GM21737 (cell line): ENCODE data around the gene DARS2.
"Not testable (repeated sequence)": the region's sequence is repeated elsewhere in the genome, so short reads cannot be mapped to it uniquely, and the experiment has no call there.

Experiments used
- ATAC-seq: cut with Tn5 transposase; IDR thresholded peaks from one replicate; pipeline ENCODE4 v1.9.1; 2021; ENCODE audit warnings: mild to moderate bottlenecking, moderate library complexity; ENCODE audit not compliant: unreplicated experiment

Gene DARS2

DNA sequence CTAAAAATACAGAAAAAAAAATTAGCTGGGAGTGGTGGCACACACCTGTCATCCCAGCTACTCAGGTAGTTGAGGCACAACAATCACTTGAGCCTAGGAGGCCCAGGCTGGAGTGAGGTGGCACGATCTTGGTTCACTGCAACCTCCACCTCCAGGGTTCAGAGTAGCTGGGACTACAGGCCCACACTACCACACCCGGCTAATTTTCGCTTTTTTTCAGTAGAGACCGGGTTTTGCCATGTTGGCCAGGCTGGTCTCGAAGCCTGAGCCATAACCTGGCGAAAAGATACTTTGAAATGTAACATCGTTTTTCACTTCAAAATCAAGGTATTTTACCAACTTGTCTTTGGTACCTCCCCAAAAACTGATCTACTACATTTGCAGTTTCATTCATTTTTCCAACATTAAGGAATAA lies 37.3 kb downstream of the DARS2 start:
- ATAC-seq, result no peak

DNA sequence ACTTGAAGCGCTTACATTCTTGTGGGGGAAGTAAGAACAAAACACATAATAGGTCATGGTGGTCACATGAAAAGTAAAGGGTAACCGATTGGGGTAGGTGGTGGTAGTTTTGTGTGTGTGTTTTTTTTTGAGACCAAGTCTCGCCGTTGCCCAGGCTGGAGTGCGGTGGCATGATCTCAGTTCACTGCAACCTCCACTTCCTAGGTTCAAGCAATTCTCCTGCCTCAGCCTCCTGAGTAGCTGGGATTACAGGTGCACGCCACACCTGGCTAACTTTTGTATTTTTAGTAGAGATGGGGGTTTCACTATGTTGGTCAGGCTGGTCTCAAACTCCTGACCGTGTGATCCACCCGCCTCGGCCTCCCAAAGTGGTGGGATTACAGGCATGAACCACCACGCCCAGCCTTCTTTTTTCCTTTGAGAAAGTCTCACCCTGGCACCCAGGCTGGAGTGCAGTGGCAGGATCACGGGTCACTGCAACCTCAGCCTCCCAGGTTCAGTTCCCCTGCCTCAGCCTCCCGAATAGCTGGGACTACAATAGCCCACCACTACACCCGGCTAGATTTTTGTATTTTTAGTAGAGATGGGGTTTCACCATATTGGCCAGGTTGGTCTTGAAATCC lies 37.8 kb downstream of the DARS2 start:
- ATAC-seq, result not testable (repeated sequence)

GRCh38 chr1:173862769-173863223 lies 38.3 kb downstream of the DARS2 start:
- ATAC-seq, result no peak

GRCh38 chr1:173863224-173864161 lies 39.0 kb downstream of the DARS2 start:
- ATAC-seq, result no peak

DNA sequence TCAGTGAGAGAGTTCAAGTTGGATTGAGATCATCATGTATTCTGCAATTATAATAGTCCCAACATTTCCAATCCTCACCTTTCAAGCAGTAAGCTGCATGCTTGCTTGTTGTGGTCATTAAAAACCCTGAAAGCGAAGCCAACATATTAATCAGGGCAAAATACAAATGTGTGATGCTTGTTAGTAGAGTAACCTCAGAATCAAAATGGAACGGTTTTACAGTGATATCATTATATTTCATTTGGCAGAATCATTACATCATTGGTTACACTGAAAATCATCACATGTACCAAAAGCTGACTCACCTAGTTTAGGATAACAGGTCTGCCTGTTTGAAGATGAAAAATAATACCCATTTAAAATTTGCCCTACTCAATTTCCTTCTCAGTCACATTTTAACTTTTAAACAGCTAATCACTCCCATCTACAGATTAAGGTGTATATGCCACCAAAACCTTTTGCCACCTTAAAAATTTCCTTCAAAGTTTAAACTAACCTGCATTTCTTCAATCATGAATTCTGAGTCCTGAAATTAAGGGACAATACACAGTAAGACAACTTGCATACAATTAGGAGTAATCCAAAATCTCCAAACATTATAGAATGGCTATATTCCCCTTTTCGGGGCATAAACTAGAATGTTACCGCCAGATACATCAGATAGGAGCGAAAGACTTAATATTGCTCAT lies 39.9 kb downstream of the DARS2 start:
- no peak for ATAC-seq

DNA sequence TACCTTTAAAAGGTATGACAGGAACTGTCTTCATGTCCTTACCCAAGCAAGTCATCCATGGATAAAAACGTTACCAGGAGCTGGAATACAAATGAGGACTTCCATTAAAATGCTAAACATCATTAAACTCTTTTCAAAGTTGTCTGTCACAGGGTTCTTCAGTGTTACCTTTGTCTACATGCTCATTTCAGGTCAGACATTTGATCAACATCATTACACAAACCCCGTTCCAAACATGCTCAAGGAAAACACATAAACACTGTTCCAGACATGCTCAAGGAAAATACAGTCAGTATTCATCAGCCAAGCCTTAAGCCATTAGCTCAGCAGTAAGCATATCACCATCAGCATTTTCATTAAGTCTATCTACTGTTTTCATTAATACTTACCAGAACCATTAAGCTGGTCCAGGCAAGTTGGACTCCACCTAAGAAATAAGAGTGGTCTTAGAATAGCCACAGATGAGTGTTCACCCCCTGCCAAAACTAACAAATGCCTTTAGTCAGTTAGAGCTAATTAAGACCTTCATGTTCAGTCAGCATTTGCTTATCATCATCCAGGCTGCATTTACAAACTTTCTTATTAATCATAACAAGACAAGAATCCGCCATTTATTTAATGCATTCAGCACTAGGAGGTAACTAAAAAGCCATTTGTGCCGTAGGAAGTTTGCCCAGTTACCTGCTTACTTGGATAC lies 41.1 kb downstream of the DARS2 start:
- no peak for ATAC-seq

- no peak for ATAC-seq
Observed at GRCh38 chr1:173866413-173867115, 42.1 kb downstream of the DARS2 start.

GRCh38 chr1:173867141-173867752 lies 42.8 kb downstream of the DARS2 start:
- no peak for ATAC-seq

DNA sequence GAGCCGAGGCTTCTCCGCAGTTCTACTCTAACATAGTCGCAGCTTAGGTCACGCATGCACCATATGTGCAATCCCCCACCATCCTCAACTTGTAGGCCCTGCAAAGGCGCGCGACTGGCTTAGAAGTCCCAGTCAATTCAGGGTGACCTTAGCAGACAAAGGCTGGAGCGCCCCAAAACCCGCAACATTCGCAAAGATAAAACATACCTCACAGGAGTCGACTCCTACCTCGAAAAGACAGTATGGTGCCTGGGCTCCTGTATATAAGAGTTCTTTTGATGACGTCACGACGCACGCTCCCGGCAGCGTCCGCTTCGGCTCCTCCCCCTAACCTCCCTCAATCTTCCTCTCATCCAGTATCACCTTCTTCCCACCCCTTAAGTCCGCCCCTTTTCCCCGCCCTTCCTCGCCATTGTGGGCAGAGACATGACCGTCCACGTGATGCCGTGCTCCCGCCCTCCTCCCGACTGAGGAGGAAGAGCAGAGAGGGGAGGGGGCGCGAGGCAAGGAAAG lies 43.3 kb downstream of the DARS2 start, which contains the start of gene GAS5:
GAS5 (minus strand) TSS at position 237 of the 513 bp plus-strand sequence.
- peak; percentile 67 for ATAC-seq

DNA sequence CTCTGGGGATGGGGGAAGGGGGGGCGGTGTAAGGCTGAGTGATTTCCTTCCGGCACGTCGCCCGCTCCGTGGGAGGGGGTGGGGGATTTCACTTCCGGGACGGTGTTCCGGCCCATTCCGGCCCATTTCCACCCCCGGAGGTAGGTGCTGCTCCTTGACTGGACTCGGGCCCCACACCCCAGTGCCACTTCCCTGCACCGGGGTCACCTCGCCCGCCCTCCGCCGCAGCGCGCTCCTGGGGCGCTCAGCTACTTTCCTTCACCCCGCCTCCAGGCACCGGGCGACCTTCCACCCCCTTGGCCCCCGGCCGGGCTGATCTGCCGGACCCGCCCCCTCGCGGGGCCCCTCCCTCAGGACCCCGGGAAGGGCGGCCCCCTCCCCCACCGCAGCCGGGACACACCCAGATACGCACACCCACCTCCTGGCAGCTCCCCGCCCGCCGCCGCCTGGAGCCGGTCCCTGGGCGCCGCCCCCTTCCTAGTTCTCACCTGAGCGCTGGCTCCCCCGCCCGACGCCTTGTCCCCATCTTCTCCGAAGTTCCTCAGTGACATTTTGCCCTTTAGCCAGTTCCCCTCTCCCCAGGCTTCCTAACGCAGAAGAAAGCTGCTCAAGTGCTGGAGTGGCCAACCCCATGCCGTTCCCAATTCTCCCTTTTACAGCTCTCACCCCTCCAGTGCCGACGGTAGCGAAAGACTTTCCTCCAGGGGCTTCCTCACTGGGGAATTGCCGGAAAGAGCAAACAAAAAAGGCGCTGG lies 44.0 kb downstream of the DARS2 start, which contains the start of gene ZBTB37:
ZBTB37 (plus strand) TSS at position 115 of the 755 bp plus-strand sequence. CDS start 1,846 bp downstream, outside the sequence.
- ATAC-seq, result peak; percentile 55

GRCh38 chr1:173869021-173869359 lies 44.5 kb downstream of the DARS2 start:
- ATAC-seq, result no peak

DNA sequence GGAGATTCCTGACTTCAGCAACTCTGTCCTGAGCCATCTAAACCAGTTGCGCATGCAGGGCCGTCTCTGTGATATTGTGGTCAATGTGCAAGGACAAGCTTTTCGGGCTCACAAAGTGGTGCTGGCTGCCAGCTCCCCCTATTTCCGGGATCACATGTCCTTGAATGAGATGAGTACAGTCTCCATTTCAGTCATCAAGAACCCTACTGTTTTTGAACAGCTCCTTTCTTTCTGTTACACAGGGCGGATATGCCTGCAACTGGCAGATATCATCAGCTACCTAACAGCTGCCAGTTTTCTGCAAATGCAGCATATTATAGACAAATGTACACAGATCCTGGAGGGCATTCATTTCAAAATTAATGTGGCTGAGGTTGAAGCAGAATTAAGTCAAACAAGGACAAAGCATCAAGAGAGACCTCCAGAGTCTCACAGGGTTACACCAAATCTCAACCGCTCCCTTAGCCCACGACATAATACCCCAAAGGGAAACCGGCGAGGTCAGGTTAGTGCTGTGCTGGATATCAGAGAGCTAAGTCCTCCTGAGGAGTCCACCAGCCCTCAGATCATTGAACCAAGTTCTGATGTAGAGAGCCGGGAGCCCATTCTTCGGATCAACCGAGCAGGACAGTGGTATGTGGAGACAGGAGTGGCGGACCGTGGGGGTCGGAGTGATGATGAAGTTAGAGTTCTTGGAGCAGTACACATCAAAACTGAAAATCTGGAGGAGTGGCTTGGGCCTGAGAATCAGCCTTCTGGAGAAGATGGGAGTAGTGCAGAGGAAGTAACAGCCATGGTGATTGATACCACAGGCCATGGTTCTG lies 46.0 kb downstream of the DARS2 start:
- ATAC-seq, result no peak

- no peak for ATAC-seq
Observed at GRCh38 chr1:173871091-173871490, 46.6 kb downstream of the DARS2 start.

GRCh38 chr1:173871500-173871899 lies 47.0 kb downstream of the DARS2 start:
- ATAC-seq, result no peak

DNA sequence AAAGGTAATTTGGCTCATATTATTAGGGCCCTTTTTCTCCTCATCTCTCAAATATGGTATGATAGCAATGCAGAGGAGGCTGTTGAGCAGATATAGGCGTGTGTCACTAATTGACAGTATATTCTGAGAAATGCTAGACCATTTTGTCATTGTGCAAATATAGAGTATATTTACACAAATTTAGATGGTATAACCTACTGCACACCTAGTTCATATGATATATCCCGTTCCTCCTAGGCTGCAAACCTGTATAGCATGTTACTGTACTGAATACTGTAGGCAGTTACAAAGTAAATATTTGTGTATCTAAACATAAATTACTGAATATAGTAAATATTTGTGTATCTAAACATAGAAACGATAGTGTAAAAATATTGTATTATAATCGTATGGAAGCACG lies 52.3 kb downstream of the DARS2 start:
- no peak for ATAC-seq

- no peak for ATAC-seq
Observed at GRCh38 chr1:173878251-173878650, 53.8 kb downstream of the DARS2 start.

- ATAC-seq, result not testable (repeated sequence)
Observed at GRCh38 chr1:173881117-173881516, 56.6 kb downstream of the DARS2 start.

DNA sequence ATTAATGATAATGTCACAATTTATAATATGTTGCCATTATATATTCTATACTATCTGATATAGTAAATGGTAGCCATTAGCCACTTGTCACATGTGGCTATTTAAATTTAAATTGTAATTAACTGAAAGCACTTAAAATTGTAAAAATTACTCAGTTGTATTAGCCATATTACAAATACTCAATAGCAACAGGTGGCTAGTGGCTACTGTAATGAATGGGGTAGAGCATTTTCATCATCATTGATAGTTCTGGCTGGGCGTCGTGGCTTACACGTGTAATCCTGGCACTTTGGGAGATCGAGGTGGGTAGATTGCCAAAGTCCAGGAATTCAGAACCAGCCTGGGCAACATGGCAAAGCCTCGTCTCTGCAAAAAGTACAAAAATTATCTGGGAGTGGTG lies 60.2 kb downstream of the DARS2 start:
- ATAC-seq, result no peak
